Ishikawa (cell line): ENCODE data around the gene LCN10.

Experiments used
- CEBPB ChIP-seq: IDR thresholded peaks from 2 replicates; pipeline ENCODE4 v1.6.1; 2012
- CREB1 ChIP-seq: IDR thresholded peaks from 2 replicates; pipeline ENCODE4 v1.6.1; 2012; ENCODE audit warnings: low read depth
- EGR1 ChIP-seq: IDR thresholded peaks from 2 replicates; pipeline ENCODE4 v1.6.1; 2012
- EP300 ChIP-seq: IDR thresholded peaks from 2 replicates; pipeline ENCODE4 v1.6.1; 2012; ENCODE audit warnings: borderline replicate concordance
- FOXM1 ChIP-seq: IDR thresholded peaks from 2 replicates; pipeline ENCODE4 v1.6.1; 2012; ENCODE audit warnings: low read depth, borderline replicate concordance
- MAX ChIP-seq: IDR thresholded peaks from 2 replicates; pipeline ENCODE4 v1.6.1; 2012
- NFIC ChIP-seq: IDR thresholded peaks from 2 replicates; pipeline ENCODE4 v1.6.1; 2012
- RAD21 ChIP-seq: IDR thresholded peaks from 2 replicates; pipeline ENCODE4 v1.6.1; 2012; ENCODE audit warnings: low read depth
- REST ChIP-seq: IDR thresholded peaks from 2 replicates; pipeline ENCODE4 v1.6.1; 2012; ENCODE audit warnings: low read depth, mild to moderate bottlenecking
- TAF1 ChIP-seq: IDR thresholded peaks from 2 replicates; pipeline ENCODE4 v1.6.1; 2012; ENCODE audit warnings: low read depth, mild to moderate bottlenecking
- TCF12 ChIP-seq: IDR thresholded peaks from 2 replicates; pipeline ENCODE4 v1.6.1; 2012; ENCODE audit warnings: low read depth
- TEAD4 ChIP-seq: IDR thresholded peaks from 2 replicates; pipeline ENCODE4 v1.6.1; 2012
- USF1 ChIP-seq: IDR thresholded peaks from 2 replicates; pipeline ENCODE4 v1.6.1; 2012
- YY1 ChIP-seq: IDR thresholded peaks from 2 replicates; pipeline ENCODE4 v1.6.1; 2012; ENCODE audit warnings: low read depth
- ZBTB7A ChIP-seq: IDR thresholded peaks from 2 replicates; pipeline ENCODE4 v1.6.1; 2012; ENCODE audit warnings: low read depth

The LCN10 gene

GRCh38 chr9:136714096-136714892 lies 28.4 kb downstream of the LCN10 start:
- TF ChIP-seq TCF12, result peak; percentile 80
- TF ChIP-seq EGR1, result peak; percentile 47; the same call in 1 of the 2 replicates
- peak; percentile 57 for TF ChIP-seq NFIC
- TF ChIP-seq RAD21, result no peak
- no peak for TF ChIP-seq TAF1
- TF ChIP-seq MAX, result no peak
- TF ChIP-seq USF1, result no peak
- no peak for TF ChIP-seq REST
- 0 out of 2 replicates have a peak, but pooled peaks have one; percentile 28 for TF ChIP-seq CEBPB
- no peak for TF ChIP-seq TEAD4
- no peak for TF ChIP-seq CREB1
- peak; percentile 61; the same call in 1 of the 2 replicates for TF ChIP-seq EP300
- no peak for TF ChIP-seq YY1
- TF ChIP-seq ZBTB7A, result peak; percentile 88
- no peak for TF ChIP-seq FOXM1

GRCh38 chr9:136713550-136713949 lies 29.2 kb downstream of the LCN10 start:
- no peak for TF ChIP-seq USF1
- peak; percentile 87 for TF ChIP-seq NFIC

GRCh38 chr9:136712690-136713544 lies 29.8 kb downstream of the LCN10 start:
- TF ChIP-seq NFIC (no peak), TAF1 (no peak), ZBTB7A (no peak; the same call in 1 of the 2 replicates), EGR1 (no peak), EP300 (no peak), CEBPB (no peak)

- TF ChIP-seq CEBPB (no peak), EGR1 (0 out of 2 replicates have a peak, but pooled peaks have one; percentile 12)
Measured at GRCh38 chr9:136711751-136712689, 30.7 kb downstream of the LCN10 start, which contains the start of gene DIPK1B. TSS of gene DIPK1B (plus strand) at chr9:136712572. CDS start at chr9:136712666, 94 bp downstream.

- TF ChIP-seq NFIC (peak; percentile 72), TCF12 (0 out of 2 replicates have a peak, but pooled peaks have one; percentile 20)
Measured at GRCh38 chr9:136711219-136711648, 31.5 kb downstream of the LCN10 start.

GRCh38 chr9:136710543-136710942 lies 32.2 kb downstream of the LCN10 start:
- no peak for TF ChIP-seq TAF1

- no peak for TF ChIP-seq REST
- TF ChIP-seq RAD21, result no peak
- no peak for TF ChIP-seq TCF12
- TF ChIP-seq CREB1, result no peak
Measured at GRCh38 chr9:136709454-136710109, 33.2 kb downstream of the LCN10 start.
